Measurements from ENCODE around the gene SBF2. TPM values are rescaled to one million over a fixed set of nuclear protein-coding genes. Genes with fewer than 3 reads are reported as not detected.

SBF2 gene
- total and polyA plus RNA-seq, 9 of the 15 experiments (the other 6 are each of a cell fraction or from before 2014, with no cell fraction given): 0.80 to 9.5 (median 5.0) TPM

GRCh38 chr11:9955391-9955790 lies 338.6 kb downstream of the SBF2 start (continued):
- TF ChIP-seq ARID4B (CRISPR knock-in tag; IDR thresholded peaks at IDR 0.05) (no peak), HIVEP1 (CRISPR knock-in tag; IDR thresholded peaks at IDR 0.05) (no peak), ZNF274 (IDR thresholded peaks at IDR 0.05; ENCODE audit: borderline replicate concordance, low read depth, low read length) (no peak), RAD21 (CRISPR knock-in tag; conservative IDR thresholded peaks at IDR 0.05 in 1 of 2, IDR thresholded peaks at IDR 0.05 in 1 of 2) (no peak)

GRCh38 chr11:9953994-9954626 lies 339.9 kb downstream of the SBF2 start:
- ChIA-PET POLR2A (no interaction called here), CTCF (ENCODE audit: low intra/inter-chr PET ratio) (no interaction called here)

More at GRCh38 chr11:9953994-9954626, 339.9 kb downstream of the SBF2 start:
- H3K27me3 ChIP-seq (ENCODE audit: control insufficient read depth in 2 of 2, insufficient read depth in 2 of 2, low read length in 2 of 2): peaks cover 0 to 5% of the 10 kb centered on the region in 2 experiments; a peak in 1 of 5 replicates
- no peaks in the 10 kb centered on the region for H3K4me1 ChIP-seq (replicated peaks in 1 of 2; ENCODE audit: control insufficient read depth in 2 of 2, insufficient read depth in 2 of 2, low read length in 2 of 2)
- no peaks in the 10 kb centered on the region for H3K9me3 ChIP-seq (replicated peaks; ENCODE audit: control insufficient read depth, insufficient read depth, low read depth, low read length)
- TF ChIP-seq WHSC1 (IDR thresholded peaks at IDR 0.05; ENCODE audit: low read length) (no peak), THRAP3 (IDR thresholded peaks at IDR 0.05; ENCODE audit: borderline replicate concordance) (no peak)
- ATAC-seq: no peak
- FAIRE-seq: no peak
- H4K20me1 ChIP-seq (replicated peaks; ENCODE audit: control insufficient read depth, insufficient read depth, low read length): no peaks in the 10 kb centered on the region
- intact Hi-C loops (cut with micrococcal nuclease) (no loop called here), in situ Hi-C loops (cut with MboI) (no loop called here)
- H3K36me3 ChIP-seq (ENCODE audit: control insufficient read depth, insufficient read depth, low read length): no peaks in the 10 kb centered on the region
- H3K9me1 ChIP-seq (ENCODE audit: control insufficient read depth, insufficient read depth, low read length): no peaks in the 10 kb centered on the region
- H3K9ac ChIP-seq (ENCODE audit: insufficient read depth in 1 of 2, low read depth in 2 of 2, low read length in 2 of 2): no peak overlapping the region
- no peak overlapping the region for H3K27ac ChIP-seq (ENCODE audit: extremely low read depth, low read depth, low read length)
- H3K4me2 ChIP-seq (ENCODE audit: insufficient read depth, low read length): no peak overlapping the region
- no peak overlapping the region for H2AFZ ChIP-seq (ENCODE audit: low read depth, low read length)
- 6% methylated on average over 3 of the region's 3 CpGs for WGBS (ENCODE audit: insufficient coverage, low coverage, missing lambda C conversion rate)
- BruUV-seq (replicated peaks): no TSS peak
- no peaks in the 10 kb centered on the region for H3K79me2 ChIP-seq (ENCODE audit: control insufficient read depth, insufficient read depth, low read length)
- no peak for DNase-seq (ENCODE audit: extremely low read depth in 1 of 4, low spot score in 3 of 4)
- H3K4me3 ChIP-seq: no peak overlapping the region
